Psoas muscle (tissue), 8 donors: Measurements from ENCODE around the gene SEMA3D. TPM values are rescaled to one million over a fixed set of nuclear protein-coding genes. Genes with fewer than 3 reads are reported as not detected.

Source experiments
- ATAC-seq, 4 donors: fragments of 200-7000 bp; cut with Tn5 transposase; one replicate each; pipeline ENCODE4 v1.9.1; 2020; ENCODE audit warnings: moderate library complexity in 3 of 4, mild to moderate bottlenecking in 2 of 4
- DNase-seq, 2 donors: peaks; one replicate each; pipeline ENCODE4 v3.0.0-alpha.2; 2020
- H3K27ac ChIP-seq: fragments of 200-600 bp; one replicate; pipeline ENCODE4 v1.8.0; 2022
- H3K27me3 ChIP-seq, 3 donors: fragments of 200-600 bp in 1 of 3; one replicate each; pipeline versions ENCODE4 v1.6.1 to v1.8.0; 2013 to 2022; ENCODE audit warnings: low read length in 2 of 3, mild to moderate bottlenecking in 2 of 3, moderate library complexity in 1 of 3; ENCODE audit not compliant: insufficient read depth in 3 of 3
- H3K36me3 ChIP-seq, 2 donors: fragments of 200-600 bp in 1 of 2; one replicate each; pipeline versions ENCODE4 v1.6.1 to v1.8.0; 2013 to 2022; ENCODE audit warnings: low read depth in 1 of 2, mild to moderate bottlenecking in 1 of 2, moderate library complexity in 1 of 2; ENCODE audit not compliant: insufficient read depth in 1 of 2
- H3K4me1 ChIP-seq: fragments of 200-600 bp; one replicate; pipeline ENCODE4 v1.8.0; 2022
- H3K4me3 ChIP-seq: fragments of 200-600 bp; one replicate; pipeline ENCODE4 v1.8.0; 2022; ENCODE audit warnings: mild to moderate bottlenecking
- H3K9me3 ChIP-seq: fragments of 200-600 bp; one replicate; pipeline ENCODE4 v1.8.0; 2022
- CTCF ChIP-seq: fragments of 200-600 bp; IDR thresholded peaks from one replicate; pipeline ENCODE4 v1.8.0; 2022; ENCODE audit warnings: antibody characterized with exemption
- WGBS, 3 donors: extraction: QIAGEN DNeasy Blood & Tissue Kit; methylation state at CpG; one replicate each; pipeline versions ENCODE4 v1.1.6 to v1.1.7; 2013; 5-methylcytosine and 5-hydroxymethylcytosine counted together
- intact Hi-C, 2 donors: fragments of 100-400 bp; cut with DNase I; formaldehyde crosslinking; loops; one replicate each; pipeline versions ENCODE4 v1.11.0 to v1.14.2; 2022
- polyA plus RNA-seq, 3 donors: library from polyadenylated mRNA; stranded (reverse); fragments of 200-250 nt; gene quantifications; one replicate each; pipeline ENCODE4 v1.2.3, GENCODE V29; 2013
- total RNA-seq, 4 donors: library from RNA; stranded (reverse); fragmentation: NEBNext Ultra II Directional in 2 of 4; extraction: Animal tissue kit (Norgen Biotek cat#: 25700) in 2 of 4; gene quantifications; one replicate each; pipeline versions ENCODE4 v1.2.1 to v1.2.4, GENCODE V29; 2021 to 2023
- donor health status: healthy with polysubstance abuse.
- donor health status: DM: no; HTN: no; CAD: no; lungs with moderate emphysema.
- donor health status: Bipolar disorder and iron deficiency.
- donor health status: healthy.
- donor health status: DM: yes; HTN: yes; CAD: no.
- donor health status: DM: no; HTN: no; CAD: no.
- donor health status: DM: no; HTN: no; CAD: no.
- donor health status: DM: yes; HTN: yes; CAD: no.

Gene SEMA3D
- total and polyA plus RNA-seq, 7 donors, result 0.01 to 0.28 (median 0.06) TPM; not detected in 1

GRCh38 chr7:85125176-85125575 is 61.7 kb downstream of the SEMA3D start:
- Histone ChIP-seq H3K27me3 (no peaks in the 10 kb centered on the region), H3K4me1 (no peaks in the 10 kb centered on the region), H3K4me3 (no peak overlapping the region), H3K36me3 (no peaks in the 10 kb centered on the region), H3K9me3 (no peaks in the 10 kb centered on the region), H3K27ac (no peak overlapping the region)
- no peak for TF ChIP-seq CTCF
- intact Hi-C loops, result no loop called here
- WGBS, 3 donors, result 72 to 81% (median 72%) methylated on average over 4 of the region's 4 CpGs
- ATAC-seq (no peak), DNase-seq (no peak)

- 97 to 99% (median 99%) methylated on average over 3 of the region's 3 CpGs for WGBS, 3 donors
These were observed 66.9 kb downstream of the SEMA3D start for GRCh38 chr7:85119934-85120333.

GRCh38 chr7:85115862-85116261 is 71.0 kb downstream of the SEMA3D start:
- no peak for TF ChIP-seq CTCF
- H3K36me3 ChIP-seq, result no peaks in the 10 kb centered on the region
- intact Hi-C loops, result no loop called here

More at GRCh38 chr7:85119934-85120333, 66.9 kb downstream of the SEMA3D start:
- ATAC-seq, result no peak
- TF ChIP-seq CTCF, result no peak
- Histone ChIP-seq H3K36me3 (no peaks in the 10 kb centered on the region), H3K27me3 (no peaks in the 10 kb centered on the region), H3K9me3 (no peaks in the 10 kb centered on the region), H3K4me3 (no peak overlapping the region), H3K27ac (no peak overlapping the region), H3K4me1 (no peaks in the 10 kb centered on the region)
- intact Hi-C loops, result no loop called here
- no peak for DNase-seq

GRCh38 chr7:85115006-85115405 is 71.8 kb downstream of the SEMA3D start:
- DNase-seq (no peak), ATAC-seq (no peak)
- intact Hi-C loops, result no loop called here
- no peak for TF ChIP-seq CTCF
- Histone ChIP-seq H3K4me3 (no peak overlapping the region), H3K36me3 (no peaks in the 10 kb centered on the region), H3K27ac (no peak overlapping the region), H3K27me3 (no peaks in the 10 kb centered on the region), H3K4me1 (no peaks in the 10 kb centered on the region), H3K9me3 (no peaks in the 10 kb centered on the region)
- 77 to 87% (median 85%) methylated on average over 2 of the region's 2 CpGs for WGBS, 3 donors

More at GRCh38 chr7:85115862-85116261, 71.0 kb downstream of the SEMA3D start:
- Histone ChIP-seq H3K27ac (no peak overlapping the region), H3K4me1 (no peaks in the 10 kb centered on the region), H3K9me3 (no peaks in the 10 kb centered on the region), H3K27me3 (no peaks in the 10 kb centered on the region), H3K4me3 (no peak overlapping the region)
- no peak for ATAC-seq
- DNase-seq, result no peak

GRCh38 chr7:85114342-85114741 is 72.5 kb downstream of the SEMA3D start:
- Histone ChIP-seq H3K27ac (no peak overlapping the region), H3K9me3 (no peaks in the 10 kb centered on the region), H3K4me3 (no peak overlapping the region), H3K36me3 (no peaks in the 10 kb centered on the region), H3K27me3 (no peaks in the 10 kb centered on the region), H3K4me1 (no peaks in the 10 kb centered on the region)
- DNase-seq (no peak), ATAC-seq (no peak)
- intact Hi-C loops, result no loop called here
- WGBS, 3 donors, result 86 to 93% (median 92%) methylated on average over 4 of the region's 4 CpGs
- TF ChIP-seq CTCF, result no peak
